ENCODE measurements around the gene AIF1L. TPM values are rescaled to one million over a fixed set of nuclear protein-coding genes. Genes with fewer than 3 reads are reported as not detected.

AIF1L gene
- total and polyA plus RNA-seq, 2 of the 13 experiments (the other 11 are each of a cell fraction or from before 2014, with no cell fraction given): 12.4 to 36.5 TPM

DNA sequence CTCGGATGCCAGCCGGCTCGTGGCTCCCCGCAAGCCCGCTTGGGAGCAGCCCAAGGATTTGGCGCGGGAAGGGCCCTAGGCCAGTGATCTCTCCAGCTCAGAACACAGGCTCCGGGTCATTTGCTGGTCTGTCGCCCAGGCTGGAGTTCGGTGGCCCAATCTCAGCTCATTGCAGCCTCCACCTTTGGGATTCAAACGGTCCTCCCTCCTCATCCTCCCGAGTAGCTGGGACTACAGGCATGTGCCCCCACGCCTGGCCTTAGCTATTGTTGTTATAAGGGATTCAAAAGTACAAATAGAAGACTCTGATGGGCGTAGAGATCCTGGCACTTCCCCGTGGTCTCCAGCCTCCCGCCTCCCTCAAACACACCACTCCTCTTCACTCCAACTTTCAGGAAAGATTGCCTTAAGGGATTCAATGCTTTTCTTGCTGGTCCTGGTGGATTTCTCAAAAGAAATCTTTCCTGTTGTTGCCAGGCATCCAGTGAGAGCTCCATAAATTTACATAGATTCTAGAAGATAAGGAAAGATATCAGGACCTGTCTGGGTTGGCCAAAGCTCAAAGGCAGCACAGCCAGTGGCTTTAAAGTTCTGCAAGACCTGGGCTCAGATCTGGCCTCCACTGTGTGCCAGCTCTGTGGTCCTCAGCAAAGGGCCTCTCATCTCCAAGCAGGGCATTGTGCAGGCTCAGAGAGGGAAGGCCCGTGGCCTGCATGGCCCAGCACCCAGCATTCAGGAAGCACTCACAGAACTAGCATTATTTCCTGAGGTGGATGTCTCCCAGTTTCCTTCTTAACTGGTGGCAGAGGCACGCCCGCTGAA, 1.0 kb downstream of the AIF1L start:
- intact Hi-C loops (cut with micrococcal nuclease; ENCODE audit: unreplicated experiment) (no loop called here), in situ Hi-C loops (cut with HindIII; ENCODE audit: extremely low pct_ligation_motif_present, low pct_unique_long_range_greater_than_20kb) (no loop called here)
- Histone ChIP-seq H3K4me3 (replicated peaks in 1 of 3; ENCODE audit: insufficient read depth in 1 of 3, low read depth in 2 of 3, low read length in 3 of 3) (peak overlapping the region; percentile 57 to 91 (median 77); a peak in 5 of 6 replicates), H3K4me1 (ENCODE audit: insufficient read depth, low read length) (peaks cover 30% of the 10 kb centered on the region), H3K9ac (ENCODE audit: insufficient read depth, low read depth, low read length) (peak overlapping the region; percentile 58; the same call in 1 of the 2 replicates), H3K4me2 (ENCODE audit: low read depth, low read length) (peak overlapping the region; percentile 93), H3K36me3 (replicated peaks in 1 of 2; ENCODE audit: control insufficient read depth in 1 of 2, insufficient read depth in 2 of 2, low read length in 2 of 2) (no peaks in the 10 kb centered on the region), H3K79me2 (ENCODE audit: insufficient read depth, low read length) (no peaks in the 10 kb centered on the region), H2AFZ (ENCODE audit: low read length) (no peak overlapping the region), H3K9me3 (ENCODE audit: low read length) (no peaks in the 10 kb centered on the region), H4K20me1 (ENCODE audit: insufficient read depth, low read length) (no peaks in the 10 kb centered on the region), H3K27me3 (ENCODE audit: control insufficient read depth in 1 of 2, insufficient read depth in 2 of 2, low read length in 2 of 2) (peaks cover 2 to 42% of the 10 kb centered on the region in 2 experiments; a peak in 4 of 5 replicates), H3K27ac (ENCODE audit: extremely low read length, insufficient read depth, low read length) (no peak overlapping the region)
- FAIRE-seq (no peak), ATAC-seq (no peak; the same call in 2 of the 3 replicates), DNase-seq (ENCODE audit: low spot score) (no peak)
- whole genome bisulfite sequencing (ENCODE audit: low lambda C conversion rate): 26% methylated on average over 10 of the region's 19 CpGs
- ChIA-PET POLR2A (interaction anchor here (1.6 to 4.5 kb wide), 2 partner anchors 25 to 28 kb away, joined by 5 to 19 read pairs; partner anchors contain the start of gene NUP214), CTCF (ENCODE audit: low intra/inter-chr PET ratio, low total read pairs) (no interaction called here)
- TSS peak; percentile 53 for BruUV-seq (replicated peaks)
- TF ChIP-seq, protein P1, sequence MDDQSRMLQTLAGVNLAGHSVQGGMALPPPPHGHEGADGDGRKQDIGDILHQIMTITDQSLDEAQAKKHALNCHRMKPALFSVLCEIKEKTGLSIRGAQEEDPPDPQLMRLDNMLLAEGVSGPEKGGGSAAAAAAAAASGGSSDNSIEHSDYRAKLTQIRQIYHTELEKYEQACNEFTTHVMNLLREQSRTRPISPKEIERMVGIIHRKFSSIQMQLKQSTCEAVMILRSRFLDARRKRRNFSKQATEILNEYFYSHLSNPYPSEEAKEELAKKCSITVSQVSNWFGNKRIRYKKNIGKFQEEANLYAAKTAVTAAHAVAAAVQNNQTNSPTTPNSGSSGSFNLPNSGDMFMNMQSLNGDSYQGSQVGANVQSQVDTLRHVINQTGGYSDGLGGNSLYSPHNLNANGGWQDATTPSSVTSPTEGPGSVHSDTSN (CRISPR knock-in tag; IDR thresholded peaks at IDR 0.05; ENCODE audit: borderline replicate concordance): no peak
- TF ChIP-seq, protein P2, sequence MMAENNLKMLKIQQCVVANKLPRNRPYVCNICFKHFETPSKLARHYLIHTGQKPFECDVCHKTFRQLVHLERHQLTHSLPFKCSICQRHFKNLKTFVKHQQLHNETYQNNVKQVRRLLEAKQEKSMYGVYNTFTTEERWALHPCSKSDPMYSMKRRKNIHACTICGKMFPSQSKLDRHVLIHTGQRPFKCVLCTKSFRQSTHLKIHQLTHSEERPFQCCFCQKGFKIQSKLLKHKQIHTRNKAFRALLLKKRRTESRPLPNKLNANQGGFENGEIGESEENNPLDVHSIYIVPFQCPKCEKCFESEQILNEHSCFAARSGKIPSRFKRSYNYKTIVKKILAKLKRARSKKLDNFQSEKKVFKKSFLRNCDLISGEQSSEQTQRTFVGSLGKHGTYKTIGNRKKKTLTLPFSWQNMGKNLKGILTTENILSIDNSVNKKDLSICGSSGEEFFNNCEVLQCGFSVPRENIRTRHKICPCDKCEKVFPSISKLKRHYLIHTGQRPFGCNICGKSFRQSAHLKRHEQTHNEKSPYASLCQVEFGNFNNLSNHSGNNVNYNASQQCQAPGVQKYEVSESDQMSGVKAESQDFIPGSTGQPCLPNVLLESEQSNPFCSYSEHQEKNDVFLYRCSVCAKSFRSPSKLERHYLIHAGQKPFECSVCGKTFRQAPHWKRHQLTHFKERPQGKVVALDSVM (CRISPR knock-in tag; IDR thresholded peaks at IDR 0.05): peak; percentile 84
- TF ChIP-seq ZHX2 (IDR thresholded peaks at IDR 0.05; ENCODE audit: low read depth): no peak
- TF ChIP-seq ZHX2 (CRISPR knock-in tag; IDR thresholded peaks at IDR 0.05; ENCODE audit: borderline replicate concordance): no peak
- peak; percentile 55; the same call in 1 of the 2 replicates for TF ChIP-seq ZNF263 (CRISPR knock-in tag; IDR thresholded peaks at IDR 0.05)
- TF ChIP-seq ZNF768 (CRISPR knock-in tag; IDR thresholded peaks at IDR 0.05): peak; percentile 96
- TF ChIP-seq HES4 (CRISPR knock-in tag; IDR thresholded peaks at IDR 0.05; ENCODE audit: borderline replicate concordance): no peak
- TF ChIP-seq DRAP1 (CRISPR knock-in tag; IDR thresholded peaks at IDR 0.05): no peak
- no peak for TF ChIP-seq ATF2 (CRISPR knock-in tag; IDR thresholded peaks at IDR 0.05)
- no peak for TF ChIP-seq ZNF24 (IDR thresholded peaks at IDR 0.05)
